Gastrocnemius medialis (tissue), 4 donors: ENCODE measurements around the gene CCDC85A.

Experiments
- POLR2A ChIP-seq, 2 donors: fragments of 450-650 bp; IDR thresholded peaks; one replicate each; pipeline ENCODE4 v1.6.1; 2017; ENCODE audit warnings: antibody characterized with exemption in 2 of 2, mild to moderate bottlenecking in 2 of 2, moderate library complexity in 2 of 2
- TF ChIP-seq, protein P1 (sequence below), 5 experiments: fragments of 450-650 bp in 3 of 5; fragments of 200-600 bp in 2 of 5; sonication (generic) in 2 of 5; IDR thresholded peaks in 4 of 5; conservative IDR thresholded peaks in 1 of 5; 1 replicate in 4 of 5; 2 replicates in 1 of 5; pipeline ENCODE4 v1.5.1; 2016 to 2019; ENCODE audit warnings: antibody characterized with exemption in 5 of 5, mild to moderate bottlenecking in 3 of 5, moderate library complexity in 3 of 5

DNA sequence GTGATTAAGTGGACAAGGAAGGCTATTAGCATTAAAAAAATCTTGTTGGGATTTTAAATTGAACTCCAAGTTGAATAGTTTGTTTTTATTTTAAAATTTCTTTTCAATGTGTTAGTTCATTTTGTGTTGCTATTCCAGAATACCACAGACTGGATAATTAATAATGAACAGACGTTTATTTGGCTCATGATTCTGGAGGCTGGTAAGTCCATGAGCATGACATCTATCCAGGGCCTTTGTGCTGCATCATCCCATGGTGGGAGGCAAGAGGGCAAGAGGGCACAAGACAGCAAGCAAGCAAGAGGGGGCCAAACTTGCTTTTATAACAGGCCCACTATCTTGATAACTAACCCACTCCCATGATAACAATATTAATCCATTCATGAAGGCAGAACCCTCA is 22.5 kb downstream of the CCDC85A start:
- TF ChIP-seq, protein P1, sequence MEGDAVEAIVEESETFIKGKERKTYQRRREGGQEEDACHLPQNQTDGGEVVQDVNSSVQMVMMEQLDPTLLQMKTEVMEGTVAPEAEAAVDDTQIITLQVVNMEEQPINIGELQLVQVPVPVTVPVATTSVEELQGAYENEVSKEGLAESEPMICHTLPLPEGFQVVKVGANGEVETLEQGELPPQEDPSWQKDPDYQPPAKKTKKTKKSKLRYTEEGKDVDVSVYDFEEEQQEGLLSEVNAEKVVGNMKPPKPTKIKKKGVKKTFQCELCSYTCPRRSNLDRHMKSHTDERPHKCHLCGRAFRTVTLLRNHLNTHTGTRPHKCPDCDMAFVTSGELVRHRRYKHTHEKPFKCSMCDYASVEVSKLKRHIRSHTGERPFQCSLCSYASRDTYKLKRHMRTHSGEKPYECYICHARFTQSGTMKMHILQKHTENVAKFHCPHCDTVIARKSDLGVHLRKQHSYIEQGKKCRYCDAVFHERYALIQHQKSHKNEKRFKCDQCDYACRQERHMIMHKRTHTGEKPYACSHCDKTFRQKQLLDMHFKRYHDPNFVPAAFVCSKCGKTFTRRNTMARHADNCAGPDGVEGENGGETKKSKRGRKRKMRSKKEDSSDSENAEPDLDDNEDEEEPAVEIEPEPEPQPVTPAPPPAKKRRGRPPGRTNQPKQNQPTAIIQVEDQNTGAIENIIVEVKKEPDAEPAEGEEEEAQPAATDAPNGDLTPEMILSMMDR (IDR thresholded peaks at IDR 0.05 in 4 of 5, conservative IDR thresholded peaks at IDR 0.05 in 1 of 5): no peak
- TF ChIP-seq POLR2A (IDR thresholded peaks at IDR 0.05): no peak
